ENCODE data around the gene RNF213. TPM values are rescaled to one million over a fixed set of nuclear protein-coding genes. Genes with fewer than 3 reads are reported as not detected.

RNF213 gene
- total and polyA plus RNA-seq, 10 donors: 36.7 to 481 (median 337) TPM

GRCh38 chr17:80224683-80225082 is 36.0 kb upstream of the RNF213 start:
- peaks cover 0 to 16% (median 0%) of the 10 kb centered on the region in 7 donors for H3K27me3 ChIP-seq (replicated peaks in 1 of 7)
- TF ChIP-seq POLR2A (IDR thresholded peaks at IDR 0.05) (no peak), POLR2AphosphoS5 (IDR thresholded peaks at IDR 0.05) (no peak)
- TF ChIP-seq, protein P1, sequence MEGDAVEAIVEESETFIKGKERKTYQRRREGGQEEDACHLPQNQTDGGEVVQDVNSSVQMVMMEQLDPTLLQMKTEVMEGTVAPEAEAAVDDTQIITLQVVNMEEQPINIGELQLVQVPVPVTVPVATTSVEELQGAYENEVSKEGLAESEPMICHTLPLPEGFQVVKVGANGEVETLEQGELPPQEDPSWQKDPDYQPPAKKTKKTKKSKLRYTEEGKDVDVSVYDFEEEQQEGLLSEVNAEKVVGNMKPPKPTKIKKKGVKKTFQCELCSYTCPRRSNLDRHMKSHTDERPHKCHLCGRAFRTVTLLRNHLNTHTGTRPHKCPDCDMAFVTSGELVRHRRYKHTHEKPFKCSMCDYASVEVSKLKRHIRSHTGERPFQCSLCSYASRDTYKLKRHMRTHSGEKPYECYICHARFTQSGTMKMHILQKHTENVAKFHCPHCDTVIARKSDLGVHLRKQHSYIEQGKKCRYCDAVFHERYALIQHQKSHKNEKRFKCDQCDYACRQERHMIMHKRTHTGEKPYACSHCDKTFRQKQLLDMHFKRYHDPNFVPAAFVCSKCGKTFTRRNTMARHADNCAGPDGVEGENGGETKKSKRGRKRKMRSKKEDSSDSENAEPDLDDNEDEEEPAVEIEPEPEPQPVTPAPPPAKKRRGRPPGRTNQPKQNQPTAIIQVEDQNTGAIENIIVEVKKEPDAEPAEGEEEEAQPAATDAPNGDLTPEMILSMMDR (IDR thresholded peaks at IDR 0.05 in 8 of 11, conservative IDR thresholded peaks at IDR 0.05 in 3 of 11): no peak
- WGBS, 5 donors: 77 to 91% (median 79%) methylated on average over 6 of the region's 6 CpGs
- no peak overlapping the region for H3K4me3 ChIP-seq
- no peak for DNase-seq
- no peaks in the 10 kb centered on the region for H3K9me3 ChIP-seq
- peaks cover 0 to 59% (median 0%) of the 10 kb centered on the region in 6 donors for H3K36me3 ChIP-seq
- H3K27ac ChIP-seq: no peak overlapping the region
- intact Hi-C loops (cut with DNase I; ENCODE audit: low total_unique reads): no loop called here
- peaks cover 3 to 37% (median 18%) of the 10 kb centered on the region in 6 donors for H3K4me1 ChIP-seq

- WGBS, 5 donors: 76 to 95% (median 93%) methylated on average over 3 to 6 of the region's 6 CpGs
Observed at GRCh38 chr17:80225230-80225629, 35.4 kb upstream of the RNF213 start.

DNA sequence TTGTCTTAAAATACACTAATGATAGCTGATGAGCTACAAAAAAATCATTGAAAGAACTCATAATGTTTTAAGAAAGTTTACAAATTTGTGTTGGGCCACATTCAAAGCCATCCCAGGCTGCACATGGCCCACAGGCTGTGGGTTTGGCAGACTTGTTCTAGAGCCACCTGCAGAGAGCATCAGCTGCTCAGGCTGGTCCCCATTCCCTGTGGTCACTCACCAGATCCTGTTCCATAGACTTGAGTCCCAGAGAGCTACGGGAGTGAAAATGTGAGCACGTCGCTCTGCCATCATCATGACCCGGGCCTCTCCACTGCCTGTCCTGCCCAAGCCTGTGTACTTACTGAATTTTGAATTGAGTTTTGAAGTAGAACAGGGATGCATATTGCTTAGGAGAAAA is 33.5 kb upstream of the RNF213 start:
- DNase-seq: no peak
- Histone ChIP-seq H3K36me3 (peaks cover 0 to 82% (median 3%) of the 10 kb centered on the region in 6 donors), H3K4me3 (no peak overlapping the region), H3K27me3 (replicated peaks in 1 of 7) (no peaks in the 10 kb centered on the region), H3K4me1 (peaks cover 0 to 12% (median 0%) of the 10 kb centered on the region in 6 donors), H3K9me3 (peaks cover 0 to 11% (median 10%) of the 10 kb centered on the region in 8 donors), H3K27ac (no peak overlapping the region)
- no peak for TF ChIP-seq POLR2A (IDR thresholded peaks at IDR 0.05)
- TF ChIP-seq POLR2AphosphoS5 (IDR thresholded peaks at IDR 0.05): no peak
- TF ChIP-seq, protein P1 (IDR thresholded peaks at IDR 0.05 in 8 of 11, conservative IDR thresholded peaks at IDR 0.05 in 3 of 11): no peak
- intact Hi-C loops (cut with DNase I; ENCODE audit: low total_unique reads): no loop called here
- WGBS, 5 donors: 94 to 98% (median 96%) methylated on average over 3 to 4 of the region's 4 CpGs

More at GRCh38 chr17:80225230-80225629, 35.4 kb upstream of the RNF213 start:
- DNase-seq: no peak
- Histone ChIP-seq H3K4me1 (peaks cover 3 to 31% (median 15%) of the 10 kb centered on the region in 6 donors), H3K36me3 (peaks cover 0 to 64% (median 0%) of the 10 kb centered on the region in 6 donors), H3K4me3 (no peak overlapping the region), H3K9me3 (no peaks in the 10 kb centered on the region), H3K27ac (no peak overlapping the region), H3K27me3 (replicated peaks in 1 of 7) (peaks cover 0 to 14% (median 0%) of the 10 kb centered on the region in 7 donors)
- intact Hi-C loops (cut with DNase I; ENCODE audit: low total_unique reads): no loop called here
- TF ChIP-seq POLR2AphosphoS5 (IDR thresholded peaks at IDR 0.05): no peak
- no peak for TF ChIP-seq POLR2A (IDR thresholded peaks at IDR 0.05)
- TF ChIP-seq, protein P1 (IDR thresholded peaks at IDR 0.05 in 8 of 11, conservative IDR thresholded peaks at IDR 0.05 in 3 of 11): no peak

- WGBS, 5 donors: 86 to 97% (median 93%) methylated on average over 1 to 11 of the region's 11 CpGs
Observed at GRCh38 chr17:80227666-80228065, 33.0 kb upstream of the RNF213 start.

More at GRCh38 chr17:80227666-80228065, 33.0 kb upstream of the RNF213 start:
- peaks cover 0 to 17% (median 15%) of the 10 kb centered on the region in 8 donors for H3K9me3 ChIP-seq
- H3K4me1 ChIP-seq: peaks cover 0 to 7% (median 0%) of the 10 kb centered on the region in 6 donors
- no peak overlapping the region for H3K27ac ChIP-seq
- intact Hi-C loops (cut with DNase I; ENCODE audit: low total_unique reads): no loop called here
- H3K27me3 ChIP-seq (replicated peaks in 1 of 7): no peaks in the 10 kb centered on the region
- no peak for TF ChIP-seq POLR2A (IDR thresholded peaks at IDR 0.05)
- TF ChIP-seq, protein P1 (IDR thresholded peaks at IDR 0.05 in 8 of 11, conservative IDR thresholded peaks at IDR 0.05 in 3 of 11): no peak
- no peak for TF ChIP-seq POLR2AphosphoS5 (IDR thresholded peaks at IDR 0.05)
- peaks cover 0 to 82% (median 5%) of the 10 kb centered on the region in 6 donors for H3K36me3 ChIP-seq
- H3K4me3 ChIP-seq: no peak overlapping the region
- DNase-seq: no peak
